ENCODE measurements around the gene NUP210. TPM values are rescaled to one million over a fixed set of nuclear protein-coding genes. Genes with fewer than 3 reads are reported as not detected.

Gene NUP210
- total RNA-seq, 1 donor from 2014 or later = 2.3 TPM

- no peak for DNase-seq (ENCODE audit: low read depth in 2 of 2)
These were observed 71.3 kb downstream of the NUP210 start for GRCh38 chr3:13348661-13349396.

DNA sequence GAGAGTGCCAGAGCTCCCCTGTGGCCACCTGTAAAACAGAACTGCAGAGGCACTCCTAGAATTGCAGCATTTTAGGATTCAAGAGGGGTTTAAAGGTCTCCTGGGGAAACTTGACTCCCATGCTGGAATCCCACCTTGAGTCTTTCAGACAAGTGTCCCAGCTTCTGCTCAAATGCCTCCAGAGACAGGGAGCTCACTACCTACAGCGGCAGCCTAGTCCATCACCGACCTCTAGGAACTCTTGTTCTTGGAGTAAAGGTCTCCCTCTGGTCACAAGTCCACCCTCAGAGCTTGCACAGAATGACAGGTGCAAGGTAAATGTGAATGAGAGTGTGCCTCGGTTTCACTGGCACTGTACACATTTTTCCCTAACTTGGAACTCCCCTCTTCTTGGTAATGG lies 72.0 kb downstream of the NUP210 start:
- no peak for DNase-seq (ENCODE audit: low read depth in 2 of 2)

- no peak for DNase-seq (ENCODE audit: low read depth in 2 of 2)
These were observed 72.7 kb downstream of the NUP210 start for GRCh38 chr3:13347390-13347950.

- peak; percentile 15 to 18 for DNase-seq (ENCODE audit: low read depth in 2 of 2)
These were observed 73.4 kb downstream of the NUP210 start for GRCh38 chr3:13346481-13347389.

DNA sequence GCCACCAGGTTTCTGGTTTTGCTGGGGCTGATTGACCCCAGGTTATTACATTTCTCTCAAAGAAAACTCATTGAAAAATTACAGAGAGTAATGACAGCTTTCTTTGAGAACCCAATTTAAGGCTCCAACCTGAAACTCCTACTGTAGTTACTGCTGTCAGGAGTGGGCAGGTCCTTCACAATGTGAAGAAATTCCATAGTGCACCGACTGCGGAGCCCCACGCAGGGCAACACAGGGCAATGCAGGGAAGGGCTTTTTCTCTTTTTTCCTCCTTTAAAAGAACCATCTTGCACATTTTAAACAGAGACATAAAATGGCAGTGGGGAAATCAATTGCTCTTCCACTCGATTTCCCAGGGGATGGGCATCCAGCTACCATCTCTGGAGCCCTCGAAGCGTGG lies 74.3 kb downstream of the NUP210 start:
- no peak for DNase-seq (ENCODE audit: low read depth in 2 of 2)

DNA sequence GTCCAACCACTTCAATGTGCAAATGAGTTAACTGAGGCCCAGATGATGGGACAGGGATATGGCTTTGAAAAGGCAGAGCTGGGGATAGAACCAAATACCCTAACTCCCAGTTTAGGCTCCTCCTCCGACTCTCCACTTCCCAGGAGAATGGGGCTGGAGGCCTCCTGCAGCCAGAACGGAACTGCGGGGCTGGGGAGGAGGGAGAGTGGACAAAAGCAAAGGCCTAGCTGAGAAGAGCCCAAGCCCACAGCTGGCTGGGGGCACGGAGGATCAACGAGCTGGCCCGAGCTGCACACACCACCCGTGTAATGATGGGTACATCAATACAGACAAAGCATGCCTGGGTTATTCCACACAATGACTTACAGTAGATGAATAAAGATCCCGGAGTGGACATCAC lies 74.8 kb downstream of the NUP210 start:
- no peak for DNase-seq (ENCODE audit: low read depth in 2 of 2)

- no peak for DNase-seq (ENCODE audit: low read depth in 2 of 2)
These were observed 75.5 kb downstream of the NUP210 start for GRCh38 chr3:13344663-13345062.

DNA sequence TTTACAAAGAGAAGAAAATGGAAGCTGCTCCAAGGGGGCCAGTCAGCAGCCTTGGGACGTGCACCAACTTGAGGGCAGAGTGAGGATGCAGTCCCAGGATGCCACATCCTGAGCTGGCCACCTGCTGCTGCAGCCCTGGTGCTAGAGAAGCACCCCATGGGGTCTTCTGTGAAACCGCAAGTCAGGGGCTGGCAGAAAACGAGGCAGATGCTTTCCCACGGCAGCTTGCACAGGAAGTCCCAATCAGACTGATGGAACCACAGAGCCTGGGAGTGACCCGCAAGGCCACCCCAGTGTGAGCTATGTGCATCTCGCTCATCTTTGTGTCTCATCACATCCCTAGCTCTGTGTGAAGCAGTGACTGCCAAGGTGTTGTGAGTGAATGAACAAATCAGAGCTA lies 76.5 kb downstream of the NUP210 start:
- no peak for DNase-seq (ENCODE audit: low read depth in 2 of 2)

DNA sequence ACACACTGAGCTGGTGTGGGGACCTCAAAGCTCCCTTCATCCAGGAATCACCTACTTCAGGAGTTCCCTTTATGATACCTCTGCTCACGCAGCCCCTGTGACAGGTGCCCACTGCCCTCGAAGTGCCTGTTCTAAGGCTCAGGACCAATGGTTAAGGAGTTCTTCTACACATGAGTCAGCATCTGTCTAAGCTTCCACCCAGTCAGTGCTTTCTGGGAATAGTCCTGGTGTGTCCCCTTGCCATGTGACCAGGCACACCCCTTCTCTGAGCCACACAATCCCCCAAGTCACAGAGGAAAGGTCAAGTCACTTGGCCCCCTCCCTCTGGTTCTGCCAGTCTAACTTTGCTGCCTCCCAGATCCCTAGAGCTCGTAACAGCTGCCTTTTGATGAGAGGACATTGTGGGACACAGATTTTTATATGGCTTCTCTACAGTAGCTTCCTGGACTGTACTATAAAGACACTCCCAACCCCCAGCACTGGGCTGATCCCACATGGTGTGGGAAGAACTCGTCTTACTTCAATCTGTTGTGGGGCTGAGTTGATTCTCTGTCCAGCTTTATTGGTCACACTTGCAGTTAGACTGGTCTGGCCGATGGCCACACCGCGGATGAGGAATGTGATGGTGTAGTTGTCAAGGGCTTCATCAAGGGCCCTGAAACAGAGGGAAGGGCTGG lies 78.8 kb downstream of the NUP210 start:
- DNase-seq (ENCODE audit: low read depth in 2 of 2) = no peak

DNA sequence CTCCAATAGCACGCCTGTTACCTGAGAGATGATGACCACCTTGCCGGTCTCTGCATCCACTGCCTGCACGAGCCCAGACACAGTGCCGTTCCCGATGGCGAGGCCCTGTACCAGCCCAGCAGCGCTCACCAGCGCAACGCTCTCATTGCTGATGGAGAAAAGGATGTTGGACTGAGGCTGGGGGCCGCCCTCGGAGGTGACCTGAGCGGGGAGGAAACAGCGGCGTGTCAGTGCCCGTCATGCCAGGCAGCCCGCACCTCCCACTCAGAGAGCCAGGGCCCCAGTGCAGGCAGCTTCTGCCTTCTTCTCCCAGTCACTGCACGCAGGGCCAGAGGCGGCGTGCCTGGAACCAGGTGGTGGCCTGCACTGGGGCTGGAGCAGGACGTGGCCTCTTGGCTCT lies 80.3 kb downstream of the NUP210 start:
- DNase-seq (ENCODE audit: low read depth in 2 of 2) = no peak

GRCh38 chr3:13338996-13339395 lies 81.1 kb downstream of the NUP210 start:
- DNase-seq (ENCODE audit: low read depth in 2 of 2) = no peak

- no peak for DNase-seq (ENCODE audit: low read depth in 2 of 2)
These were observed 81.9 kb downstream of the NUP210 start for GRCh38 chr3:13338231-13338630.

DNA sequence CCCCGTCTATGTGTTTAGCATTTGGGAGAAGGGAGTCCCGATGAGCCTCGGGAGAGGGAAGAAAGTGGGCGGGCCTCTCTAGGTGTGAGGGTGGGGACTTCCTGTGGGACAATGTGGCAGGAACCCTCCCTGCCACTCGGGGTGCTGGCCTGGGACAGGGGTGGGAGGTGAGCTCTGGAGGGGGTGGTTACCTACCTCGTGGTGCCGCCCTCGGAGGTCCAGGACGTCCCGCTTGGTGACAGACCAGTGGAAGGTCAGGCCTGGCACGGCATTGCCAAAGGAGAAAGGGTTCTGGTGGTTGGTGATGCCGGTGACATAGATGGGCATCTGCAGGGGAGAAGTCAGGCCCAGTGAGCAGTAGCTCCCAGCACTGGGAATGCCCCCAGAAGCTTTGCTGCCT lies 83.5 kb downstream of the NUP210 start:
- DNase-seq (ENCODE audit: low read depth in 2 of 2) = no peak

DNA sequence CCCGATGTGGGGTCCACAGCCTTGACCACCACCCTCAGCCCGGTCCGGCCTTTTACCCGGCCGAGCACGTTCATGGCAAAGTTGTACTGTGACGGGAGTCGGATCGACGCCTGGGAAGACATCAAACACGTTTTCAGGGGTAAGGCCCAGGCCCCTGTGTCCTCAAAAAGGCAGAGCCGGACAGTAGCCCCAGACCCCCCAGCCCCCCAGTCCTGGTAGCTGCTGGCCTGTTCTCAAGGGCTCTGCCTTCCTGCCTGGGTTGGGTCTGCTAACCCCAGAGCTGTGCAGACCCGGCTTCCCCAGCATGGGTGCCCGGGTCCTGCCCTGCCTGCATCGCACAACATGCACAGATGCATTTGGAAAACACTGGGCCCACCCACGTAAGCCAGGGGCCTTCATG lies 84.6 kb downstream of the NUP210 start:
- DNase-seq (ENCODE audit: low read depth in 2 of 2) = no peak

- no peak for DNase-seq (ENCODE audit: low read depth in 2 of 2)
These were observed 85.1 kb downstream of the NUP210 start for GRCh38 chr3:13335059-13335458.

GRCh38 chr3:13333236-13333897 lies 86.8 kb downstream of the NUP210 start:
- no peak for DNase-seq (ENCODE audit: low read depth in 2 of 2)

GRCh38 chr3:13332740-13333139 lies 87.4 kb downstream of the NUP210 start:
- DNase-seq (ENCODE audit: low read depth in 2 of 2) = no peak

DNA sequence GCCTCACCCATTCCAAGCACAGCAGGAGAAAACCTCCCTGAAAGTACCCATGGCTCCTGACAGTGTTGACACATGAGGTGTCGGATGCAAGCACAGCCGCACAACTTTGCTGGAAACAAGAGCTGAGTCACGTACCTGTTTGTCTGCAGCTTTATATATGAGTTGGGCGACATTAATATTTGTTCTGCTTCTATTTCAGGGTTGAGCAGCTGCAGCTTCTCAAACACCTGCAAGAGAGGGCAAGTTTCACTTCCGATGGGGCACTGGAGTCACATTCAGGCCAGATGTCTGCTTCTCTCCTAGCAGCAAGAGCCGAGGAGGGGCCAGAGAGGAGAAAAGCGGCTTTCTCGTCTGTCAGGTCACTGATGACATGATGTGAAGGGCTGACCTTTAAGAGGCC lies 88.0 kb downstream of the NUP210 start:
- no peak for DNase-seq (ENCODE audit: low read depth in 2 of 2)

- no peak for DNase-seq (ENCODE audit: low read depth in 2 of 2)
These were observed 90.4 kb downstream of the NUP210 start for GRCh38 chr3:13329746-13330145.

DNA sequence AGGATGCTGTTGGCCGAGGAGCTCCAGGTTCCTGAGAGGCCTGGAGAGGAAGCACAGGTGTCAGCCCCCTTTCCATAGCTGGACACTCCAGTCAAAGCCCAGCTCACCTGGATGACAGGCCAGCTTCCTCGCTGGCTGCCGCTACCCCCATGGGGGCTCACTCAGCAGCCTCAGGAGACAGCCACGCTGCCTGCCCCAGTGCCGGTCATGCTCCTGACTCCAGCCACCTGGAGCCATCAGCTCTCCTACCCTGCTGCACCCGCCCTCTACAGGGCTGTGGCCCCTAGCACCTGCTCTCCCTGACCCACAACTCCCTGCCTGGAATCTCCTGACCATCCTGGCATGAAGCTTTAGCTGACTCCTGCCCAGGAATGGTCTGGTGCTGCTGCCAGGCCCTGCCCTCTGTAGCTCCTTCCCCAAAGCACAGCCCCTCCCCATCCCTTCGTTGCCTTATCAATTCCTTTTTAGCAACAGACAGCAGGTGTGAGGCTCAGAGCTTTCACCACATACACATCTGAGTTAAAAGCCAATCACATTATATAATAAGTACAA lies 94.2 kb downstream of the NUP210 start:
- no peak for DNase-seq (ENCODE audit: low read depth in 2 of 2)
